ENCODE data around the gene MLEC.

MLEC gene

DNA sequence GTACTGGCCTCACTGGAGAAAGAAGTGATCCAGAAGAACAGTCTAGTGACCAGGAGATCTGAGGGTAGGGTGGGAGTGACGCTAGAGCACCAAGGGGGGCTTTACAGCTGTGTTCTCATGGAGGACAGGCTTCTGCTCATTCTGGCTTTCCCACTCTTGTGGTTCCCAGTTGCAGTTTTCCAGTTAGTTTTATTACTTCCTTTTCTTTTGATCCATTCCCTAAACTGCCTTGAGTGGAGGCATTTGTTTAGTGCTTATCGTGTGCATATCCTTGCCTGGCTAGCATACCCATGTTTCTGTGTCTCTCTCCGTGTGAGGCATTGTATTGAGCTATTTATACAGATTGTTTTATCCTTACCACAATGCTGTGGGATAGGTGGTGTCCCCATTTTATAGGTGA lies 4.0 kb downstream of the MLEC start:
- Histone ChIP-seq H3K4me2 (ENCODE audit: insufficient read depth, low read length) (peak overlapping the region; percentile 26), H3K9ac (ENCODE audit: low read depth, low read length) (peak overlapping the region; percentile 7; the same call in 1 of the 2 replicates), H4K20me1 (ENCODE audit: insufficient read depth, low read length) (peaks cover 67% of the 10 kb centered on the region; the same call in 1 of the 2 replicates), H3K27ac (ENCODE audit: low read length) (no peak overlapping the region), H2AFZ (ENCODE audit: low read depth, low read length) (no peak overlapping the region), H3K4me1 (ENCODE audit: insufficient read depth, low read length) (peaks cover 39% of the 10 kb centered on the region), H3K4me3 (ENCODE audit: low read depth in 1 of 2, low read length in 2 of 2) (no peak overlapping the region), H3K27me3 (ENCODE audit: insufficient read depth, low read length, poor library complexity) (no peaks in the 10 kb centered on the region), H3K79me2 (ENCODE audit: insufficient read depth, low read length) (peaks cover 81% of the 10 kb centered on the region), H3K36me3 (ENCODE audit: insufficient read depth, low read length) (peaks cover 46% of the 10 kb centered on the region), H3K9me3 (ENCODE audit: insufficient read depth, low read length, severe bottlenecking) (no peaks in the 10 kb centered on the region)
- ATAC-seq (ENCODE audit: insufficient read depth, low read depth) (no peak), DNase-seq (no peak)
- TF ChIP-seq, protein P1, sequence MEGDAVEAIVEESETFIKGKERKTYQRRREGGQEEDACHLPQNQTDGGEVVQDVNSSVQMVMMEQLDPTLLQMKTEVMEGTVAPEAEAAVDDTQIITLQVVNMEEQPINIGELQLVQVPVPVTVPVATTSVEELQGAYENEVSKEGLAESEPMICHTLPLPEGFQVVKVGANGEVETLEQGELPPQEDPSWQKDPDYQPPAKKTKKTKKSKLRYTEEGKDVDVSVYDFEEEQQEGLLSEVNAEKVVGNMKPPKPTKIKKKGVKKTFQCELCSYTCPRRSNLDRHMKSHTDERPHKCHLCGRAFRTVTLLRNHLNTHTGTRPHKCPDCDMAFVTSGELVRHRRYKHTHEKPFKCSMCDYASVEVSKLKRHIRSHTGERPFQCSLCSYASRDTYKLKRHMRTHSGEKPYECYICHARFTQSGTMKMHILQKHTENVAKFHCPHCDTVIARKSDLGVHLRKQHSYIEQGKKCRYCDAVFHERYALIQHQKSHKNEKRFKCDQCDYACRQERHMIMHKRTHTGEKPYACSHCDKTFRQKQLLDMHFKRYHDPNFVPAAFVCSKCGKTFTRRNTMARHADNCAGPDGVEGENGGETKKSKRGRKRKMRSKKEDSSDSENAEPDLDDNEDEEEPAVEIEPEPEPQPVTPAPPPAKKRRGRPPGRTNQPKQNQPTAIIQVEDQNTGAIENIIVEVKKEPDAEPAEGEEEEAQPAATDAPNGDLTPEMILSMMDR (IDR thresholded peaks at IDR 0.05; ENCODE audit: borderline replicate concordance, extremely low read depth, low read length, poor library complexity, severe bottlenecking) = no peak
- TF ChIP-seq EZH2 (IDR thresholded peaks at IDR 0.05; ENCODE audit: borderline replicate concordance, low read depth, low read length, severe bottlenecking) = no peak

DNA sequence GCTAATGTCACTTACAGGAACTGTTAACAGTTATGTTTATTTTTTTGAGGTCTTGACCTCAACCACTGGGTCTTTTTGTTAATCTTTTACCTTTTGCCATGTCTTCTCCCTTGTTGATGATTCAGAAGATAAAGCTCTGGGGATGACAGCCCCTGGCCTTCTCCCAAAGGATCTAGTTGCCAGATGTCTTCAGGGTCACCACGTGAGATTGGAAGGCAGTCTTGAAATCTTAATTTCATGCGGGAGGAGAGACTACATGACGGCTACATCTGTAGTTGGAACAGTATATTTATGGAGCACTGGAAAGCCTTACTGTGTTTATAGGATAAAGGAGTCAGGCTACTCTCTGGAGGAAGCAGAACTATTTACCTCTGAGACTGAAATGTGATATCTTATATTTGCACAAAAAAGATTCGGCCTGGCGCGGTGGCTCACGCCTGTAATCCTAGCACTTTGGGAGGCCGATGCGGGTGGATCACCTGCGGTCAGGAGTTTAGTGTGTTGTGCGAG lies 5.6 kb downstream of the MLEC start:
- Histone ChIP-seq H3K4me2 (ENCODE audit: insufficient read depth, low read length) (no peak overlapping the region), H3K79me2 (ENCODE audit: insufficient read depth, low read length) (peaks cover 74% of the 10 kb centered on the region), H3K4me1 (ENCODE audit: insufficient read depth, low read length) (peaks cover 38% of the 10 kb centered on the region), H3K27ac (ENCODE audit: low read length) (peak overlapping the region; percentile 12; the same call in 1 of the 2 replicates), H2AFZ (ENCODE audit: low read depth, low read length) (no peak overlapping the region), H3K9ac (ENCODE audit: low read depth, low read length) (no peak overlapping the region), H3K36me3 (ENCODE audit: insufficient read depth, low read length) (peaks cover 62% of the 10 kb centered on the region), H3K4me3 (ENCODE audit: low read depth in 1 of 2, low read length in 2 of 2) (no peak overlapping the region), H3K9me3 (ENCODE audit: insufficient read depth, low read length, severe bottlenecking) (no peaks in the 10 kb centered on the region), H3K27me3 (ENCODE audit: insufficient read depth, low read length, poor library complexity) (no peaks in the 10 kb centered on the region), H4K20me1 (ENCODE audit: insufficient read depth, low read length) (peaks cover 70% of the 10 kb centered on the region; the same call in 1 of the 2 replicates)
- TF ChIP-seq, protein P1 (IDR thresholded peaks at IDR 0.05; ENCODE audit: borderline replicate concordance, extremely low read depth, low read length, poor library complexity, severe bottlenecking) = no peak
- TF ChIP-seq EZH2 (IDR thresholded peaks at IDR 0.05; ENCODE audit: borderline replicate concordance, low read depth, low read length, severe bottlenecking) = no peak
- no peak for DNase-seq
- no peak for ATAC-seq (ENCODE audit: insufficient read depth, low read depth)

DNA sequence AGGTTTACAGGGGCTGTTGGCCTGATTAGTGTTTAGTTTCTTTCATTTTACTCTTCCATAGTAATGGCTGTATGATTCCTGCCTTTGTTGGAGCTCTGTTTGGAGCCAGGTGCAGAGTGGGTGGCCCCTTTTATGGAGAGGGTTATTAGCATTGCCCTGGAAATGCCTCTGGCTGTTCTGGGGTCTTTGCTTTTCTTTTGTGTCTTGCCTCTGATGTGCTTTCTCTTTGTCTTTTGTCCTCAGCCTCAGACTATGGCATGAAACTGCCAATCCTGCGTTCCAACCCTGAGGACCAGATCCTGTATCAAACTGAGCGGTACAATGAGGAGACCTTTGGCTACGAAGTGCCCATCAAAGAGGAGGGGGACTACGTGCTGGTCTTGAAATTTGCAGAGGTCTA lies 6.9 kb downstream of the MLEC start:
- H3K36me3 ChIP-seq (ENCODE audit: insufficient read depth, low read length) = peaks cover 75% of the 10 kb centered on the region
- no peak for TF ChIP-seq EZH2 (IDR thresholded peaks at IDR 0.05; ENCODE audit: borderline replicate concordance, low read depth, low read length, severe bottlenecking)
- TF ChIP-seq, protein P1 (IDR thresholded peaks at IDR 0.05; ENCODE audit: borderline replicate concordance, extremely low read depth, low read length, poor library complexity, severe bottlenecking) = no peak
- H3K4me3 ChIP-seq (ENCODE audit: low read depth in 1 of 2, low read length in 2 of 2) = no peak overlapping the region
- H3K9ac ChIP-seq (ENCODE audit: low read depth, low read length) = no peak overlapping the region
- no peak overlapping the region for H3K27ac ChIP-seq (ENCODE audit: low read length)
- no peaks in the 10 kb centered on the region for H3K27me3 ChIP-seq (ENCODE audit: insufficient read depth, low read length, poor library complexity)
- ATAC-seq (ENCODE audit: insufficient read depth, low read depth) (no peak), DNase-seq (no peak)
- peaks cover 57% of the 10 kb centered on the region; the same call in 1 of the 2 replicates for H4K20me1 ChIP-seq (ENCODE audit: insufficient read depth, low read length)
- peaks cover 26% of the 10 kb centered on the region for H3K4me1 ChIP-seq (ENCODE audit: insufficient read depth, low read length)
- peaks cover 62% of the 10 kb centered on the region for H3K79me2 ChIP-seq (ENCODE audit: insufficient read depth, low read length)
- H3K4me2 ChIP-seq (ENCODE audit: insufficient read depth, low read length) = no peak overlapping the region
- H2AFZ ChIP-seq (ENCODE audit: low read depth, low read length) = no peak overlapping the region
- no peaks in the 10 kb centered on the region for H3K9me3 ChIP-seq (ENCODE audit: insufficient read depth, low read length, severe bottlenecking)
